GM18502 (cell line): ENCODE results near the gene CTNNAL1.

Source experiments
- ATAC-seq: cut with Tn5 transposase; IDR thresholded peaks from one replicate; pipeline ENCODE4 v1.9.1; 2021; ENCODE audit warnings: mild to moderate bottlenecking; ENCODE audit not compliant: unreplicated experiment, poor library complexity

The CTNNAL1 gene

DNA sequence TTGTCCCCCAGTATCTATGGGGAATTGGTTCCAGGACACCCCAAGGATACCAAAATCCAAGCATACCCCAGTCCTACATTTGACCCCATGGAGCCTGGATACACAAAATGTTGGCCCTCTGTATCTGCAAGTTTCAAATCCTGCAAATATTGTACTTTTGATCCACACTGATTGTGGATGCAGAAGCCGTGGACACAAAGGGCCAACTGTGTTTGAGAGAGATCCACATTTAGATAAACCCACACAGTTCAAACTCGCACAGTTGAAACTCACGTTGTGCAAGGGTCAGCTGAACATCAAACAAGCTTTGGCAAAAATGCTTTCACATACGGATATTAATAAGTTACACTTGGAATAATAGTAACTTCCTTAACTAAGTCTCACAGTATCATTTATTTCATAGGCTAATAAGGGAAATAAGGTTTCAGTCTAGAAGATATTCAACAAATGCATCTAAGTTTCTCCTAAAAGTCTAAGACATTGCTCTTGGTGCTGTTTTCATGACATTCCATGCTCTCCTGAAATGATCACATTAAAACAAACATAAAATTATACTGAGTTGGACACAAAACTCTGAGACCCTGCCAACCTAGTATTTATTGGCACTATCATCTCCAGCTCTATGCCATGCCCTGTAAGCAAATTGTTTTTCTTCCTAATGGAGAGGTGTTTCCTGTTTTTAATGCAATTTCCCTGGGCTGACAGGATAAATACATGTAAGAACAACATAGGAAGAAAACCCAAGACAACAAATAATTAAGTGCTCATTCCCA is 118.9 kb downstream of the CTNNAL1 start:
- no peak for ATAC-seq
